Measurements from ENCODE around the gene PHC1.
"Not testable (repeated sequence)": the region's sequence is repeated elsewhere in the genome, so short reads cannot be mapped to it uniquely, and the experiment has no call there.

PHC1 gene

GRCh38 chr12:8911606-8912268 lies 2.6 kb upstream of the PHC1 start:
- no peak for DNase-seq

GRCh38 chr12:8912914-8913313 lies 1.4 kb upstream of the PHC1 start:
- DNase-seq: peak; percentile 13

- DNase-seq: no peak
Observed at GRCh38 chr12:8913702-8914032, 642 bp upstream of the PHC1 start.

GRCh38 chr12:8914716-8915526 lies 612 bp downstream of the PHC1 start:
- DNase-seq: no peak

- no peak for DNase-seq
Observed at GRCh38 chr12:8916154-8916553, 1.8 kb downstream of the PHC1 start.

GRCh38 chr12:8917031-8917430 lies 2.7 kb downstream of the PHC1 start:
- no peak for DNase-seq

- no peak for DNase-seq
Observed at GRCh38 chr12:8917751-8918150, 3.4 kb downstream of the PHC1 start.

GRCh38 chr12:8919643-8920042 lies 5.3 kb downstream of the PHC1 start:
- DNase-seq: not testable (repeated sequence)

GRCh38 chr12:8922544-8922943 lies 8.2 kb downstream of the PHC1 start:
- DNase-seq: no peak

- not testable (repeated sequence) for DNase-seq
Observed at GRCh38 chr12:8930655-8931323, 16.5 kb downstream of the PHC1 start.

GRCh38 chr12:8932464-8932863 lies 18.2 kb downstream of the PHC1 start:
- not testable (repeated sequence) for DNase-seq

GRCh38 chr12:8934080-8934479 lies 19.8 kb downstream of the PHC1 start:
- DNase-seq: not testable (repeated sequence)

- DNase-seq: no peak
Observed at GRCh38 chr12:8936735-8937134, 22.4 kb downstream of the PHC1 start.

GRCh38 chr12:8937842-8938442 lies 23.6 kb downstream of the PHC1 start:
- DNase-seq: not testable (repeated sequence)

- DNase-seq: no peak
Observed at GRCh38 chr12:8941691-8942478, 27.6 kb downstream of the PHC1 start.

GRCh38 chr12:8943565-8944186 lies 29.4 kb downstream of the PHC1 start:
- no peak for DNase-seq

- DNase-seq: no peak
Observed at GRCh38 chr12:8946733-8947132, 32.4 kb downstream of the PHC1 start.

GRCh38 chr12:8947737-8948136 lies 33.4 kb downstream of the PHC1 start:
- DNase-seq: no peak

- DNase-seq: no peak
Observed at GRCh38 chr12:8948701-8949341, 34.5 kb downstream of the PHC1 start.

GRCh38 chr12:8949342-8950220 lies 35.3 kb downstream of the PHC1 start, which contains the start of gene M6PR:
Gene M6PR (minus strand): TSS chr12:8949645. CDS start chr12:8946404, 3,241 bp downstream.
- DNase-seq: peak; percentile 91

GRCh38 chr12:8950221-8950527 lies 35.9 kb downstream of the PHC1 start:
- DNase-seq: no peak
